ENCODE measurements around the gene MSANTD4.

DNA sequence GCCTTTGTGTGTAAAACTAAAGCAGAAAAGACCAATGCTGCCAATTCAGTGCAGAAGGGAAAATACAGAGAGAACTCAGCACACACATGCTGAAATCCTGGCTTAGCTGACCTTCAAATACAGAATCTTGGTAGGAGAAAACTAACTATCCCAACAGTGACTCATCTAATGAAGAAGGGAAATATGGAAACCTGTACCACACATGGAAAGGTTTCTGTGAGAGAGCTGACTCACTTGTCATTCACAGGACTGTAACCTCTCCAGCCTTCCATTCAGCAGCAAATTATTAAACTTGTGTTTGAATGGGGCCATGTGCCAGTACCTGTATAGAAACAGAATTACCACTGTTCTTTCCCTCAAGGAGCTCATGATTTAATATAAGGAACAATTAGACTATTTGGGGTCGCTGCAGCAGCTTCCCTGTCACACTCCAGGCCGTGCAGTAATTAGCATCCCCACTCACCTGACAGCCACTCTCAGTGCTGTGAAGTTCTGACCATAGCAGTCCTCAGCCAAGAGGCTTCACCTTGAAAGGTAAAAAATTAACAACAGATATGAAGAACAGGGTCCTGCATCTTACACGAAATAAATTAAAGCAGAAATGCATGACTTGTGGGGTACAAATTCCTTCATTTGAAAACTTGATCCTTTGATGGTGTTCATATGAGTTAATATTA is 53.9 kb downstream of the MSANTD4 start:
- TF ChIP-seq CREB1 (IDR thresholded peaks at IDR 0.05; ENCODE audit: low read depth) (no peak), CEBPB (IDR thresholded peaks at IDR 0.05) (no peak), ZBTB7A (IDR thresholded peaks at IDR 0.05; ENCODE audit: low read depth) (no peak), TAF1 (IDR thresholded peaks at IDR 0.05; ENCODE audit: low read depth) (no peak), TCF12 (IDR thresholded peaks at IDR 0.05; ENCODE audit: low read depth) (no peak)
- TF ChIP-seq, protein P1, sequence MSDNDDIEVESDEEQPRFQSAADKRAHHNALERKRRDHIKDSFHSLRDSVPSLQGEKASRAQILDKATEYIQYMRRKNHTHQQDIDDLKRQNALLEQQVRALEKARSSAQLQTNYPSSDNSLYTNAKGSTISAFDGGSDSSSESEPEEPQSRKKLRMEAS (IDR thresholded peaks at IDR 0.05) = no peak

Measured in Ishikawa (cell line).